OCI-LY7 (cell line): ENCODE results near the gene ACAP1.

Source experiments
- EZH2phosphoT487 ChIP-seq: fragments of 200-600 bp; sonication (generic); IDR thresholded peaks from 2 replicates; pipeline ENCODE4 v1.6.1; 2018; ENCODE audit warnings: low read depth, borderline replicate concordance, mild to moderate bottlenecking, mixed run types, antibody characterized with exemption, low read length, moderate library complexity, mixed read lengths
- TF ChIP-seq, protein P1 (sequence below): fragments of 200-600 bp; sonication (generic); conservative IDR thresholded peaks from 2 replicates; pipeline ENCODE4 v1.5.1; 2014; ENCODE audit warnings: mild to moderate bottlenecking, antibody characterized with exemption, low read length, moderate library complexity, mixed read lengths

- TF ChIP-seq, protein P1, sequence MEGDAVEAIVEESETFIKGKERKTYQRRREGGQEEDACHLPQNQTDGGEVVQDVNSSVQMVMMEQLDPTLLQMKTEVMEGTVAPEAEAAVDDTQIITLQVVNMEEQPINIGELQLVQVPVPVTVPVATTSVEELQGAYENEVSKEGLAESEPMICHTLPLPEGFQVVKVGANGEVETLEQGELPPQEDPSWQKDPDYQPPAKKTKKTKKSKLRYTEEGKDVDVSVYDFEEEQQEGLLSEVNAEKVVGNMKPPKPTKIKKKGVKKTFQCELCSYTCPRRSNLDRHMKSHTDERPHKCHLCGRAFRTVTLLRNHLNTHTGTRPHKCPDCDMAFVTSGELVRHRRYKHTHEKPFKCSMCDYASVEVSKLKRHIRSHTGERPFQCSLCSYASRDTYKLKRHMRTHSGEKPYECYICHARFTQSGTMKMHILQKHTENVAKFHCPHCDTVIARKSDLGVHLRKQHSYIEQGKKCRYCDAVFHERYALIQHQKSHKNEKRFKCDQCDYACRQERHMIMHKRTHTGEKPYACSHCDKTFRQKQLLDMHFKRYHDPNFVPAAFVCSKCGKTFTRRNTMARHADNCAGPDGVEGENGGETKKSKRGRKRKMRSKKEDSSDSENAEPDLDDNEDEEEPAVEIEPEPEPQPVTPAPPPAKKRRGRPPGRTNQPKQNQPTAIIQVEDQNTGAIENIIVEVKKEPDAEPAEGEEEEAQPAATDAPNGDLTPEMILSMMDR = no peak
- no peak for TF ChIP-seq EZH2phosphoT487
Measured at GRCh38 chr17:7293816-7294613, 42.3 kb upstream of the ACAP1 start.
